HepG2 (cell line): ENCODE results near the gene NTN3. TPM values are rescaled to one million over a fixed set of nuclear protein-coding genes. Genes with fewer than 3 reads are reported as not detected.
A peak's percentile ranks its signal among the peaks of the same experiment; 100 is the strongest.

Experiments used
- ATAC-seq: fragments of 200-7000 bp; cut with Tn5 transposase; 3 replicates; pipeline ENCODE4 v1.9.1; 2020; ENCODE audit warnings: mild to moderate bottlenecking, moderate library complexity
- BruUV-seq: library from RNA; stranded (reverse); fragments of 400-500 nt; replicated peaks from 2 replicates; lab custom pipeline; 2021; lab: Mats Ljungman, UMichigan
- CTCF ChIA-PET: fragments of 300-600 bp; formaldehyde crosslinking; extraction: SDS; loops from one replicate; lab custom pipeline; 2021; ENCODE audit warnings: low total read pairs, inconsistent platforms, low intra/inter-chr PET ratio; lab: Yijun Ruan, JAX
- POLR2A ChIA-PET: fragments of 350-600 bp; sonication (Branson Sonifier 250); formaldehyde crosslinking; loops from one replicate; lab custom pipeline; 2020; ENCODE audit warnings: antibody characterized with exemption, inconsistent platforms; lab: Yijun Ruan, JAX
- DNase-seq: peaks from one replicate; pipeline ENCODE4 v3.0.0-alpha.2; 2015; ENCODE audit warnings: low spot score
- FAIRE-seq: peaks from 3 replicates; lab custom pipeline; 2011; peaks lifted over from hg19 to GRCh38; lab: Jason Lieb, UNC
- H2AFZ ChIP-seq: one replicate; pipeline ENCODE4 v1.6.1; 2011; ENCODE audit warnings: low read length, inconsistent platforms
- H3K27ac ChIP-seq: fragments of 300-600 bp; 3 replicates; pipeline ENCODE4 v1.8.0; 2011; ENCODE audit warnings: mixed run types, mild to moderate bottlenecking, mixed read lengths, low read length, inconsistent platforms; ENCODE audit not compliant: insufficient read depth; ENCODE audit errors: extremely low read length
- H3K27me3 ChIP-seq, 2 experiments: fragments of 200-600 bp in 1 of 2; 2 replicates in 1 of 2; 3 replicates in 1 of 2; pipeline versions ENCODE4 v1.6.0 to v1.8.0; 2011; ENCODE audit warnings: low read length in 2 of 2, mild to moderate bottlenecking in 2 of 2, moderate library complexity in 2 of 2, inconsistent platforms in 1 of 2; ENCODE audit not compliant: insufficient read depth in 2 of 2, control insufficient read depth in 1 of 2
- H3K36me3 ChIP-seq, 2 experiments: fragments of 200-600 bp in 1 of 2; replicated peaks in 1 of 2; 2 replicates in 1 of 2; 3 replicates in 1 of 2; pipeline versions ENCODE4 v1.5.1 to v1.8.0; 2011; ENCODE audit warnings: low read length in 2 of 2, inconsistent platforms in 1 of 2; ENCODE audit not compliant: insufficient read depth in 2 of 2, control insufficient read depth in 1 of 2
- H3K4me1 ChIP-seq: 2 replicates; pipeline ENCODE4 v1.5.1; 2012; ENCODE audit warnings: low read length, inconsistent platforms; ENCODE audit not compliant: insufficient read depth
- H3K4me2 ChIP-seq: 2 replicates; pipeline ENCODE4 v1.6.0; 2011; ENCODE audit warnings: low read depth, low read length, inconsistent platforms
- H3K4me3 ChIP-seq, 3 experiments: fragments of 200-600 bp in 1 of 3; sonication (generic), shearing (Covaris generic) in 1 of 3; replicated peaks in 1 of 3; 2 replicates each; pipeline ENCODE4 v1.5.1; 2011 to 2016; ENCODE audit warnings: low read length in 3 of 3, inconsistent platforms in 2 of 3, low read depth in 2 of 3, mild to moderate bottlenecking in 2 of 3, control low read depth in 1 of 3, mixed read lengths in 1 of 3; ENCODE audit not compliant: insufficient read depth in 1 of 3
- H3K79me2 ChIP-seq: one replicate; pipeline ENCODE4 v1.6.1; 2011; ENCODE audit warnings: low read length, inconsistent platforms; ENCODE audit not compliant: insufficient read depth
- H3K9ac ChIP-seq: 2 replicates; pipeline ENCODE4 v1.6.0; 2011; ENCODE audit warnings: mild to moderate bottlenecking, low read depth, low read length, inconsistent platforms; ENCODE audit not compliant: insufficient read depth
- H3K9me3 ChIP-seq: 2 replicates; pipeline ENCODE4 v1.5.1; 2012; ENCODE audit warnings: mild to moderate bottlenecking, low read length
- H4K20me1 ChIP-seq: 2 replicates; pipeline ENCODE4 v1.6.0; 2011; ENCODE audit warnings: inconsistent platforms, mild to moderate bottlenecking, low read length, moderate library complexity; ENCODE audit not compliant: insufficient read depth
- CHCHD3 ChIP-seq: sonication (generic); formaldehyde crosslinking; IDR thresholded peaks from 2 replicates; pipeline ENCODE4 v1.8.0; 2022; ENCODE audit warnings: mild to moderate bottlenecking, missing genetic modification reagents, moderate library complexity
- MAFF ChIP-seq: IDR thresholded peaks from 2 replicates; pipeline ENCODE4 v1.6.1; 2011; ENCODE audit warnings: low read depth, low read length, improper control_type of control experiment
- MAFK ChIP-seq, 2 experiments: IDR thresholded peaks in 1 of 2; conservative IDR thresholded peaks in 1 of 2; 2 replicates each; pipeline ENCODE4 v1.6.1; 2011; ENCODE audit warnings: improper control_type of control experiment in 2 of 2, low read length in 2 of 2
- MLLT10 ChIP-seq: sonication (generic); formaldehyde crosslinking; IDR thresholded peaks from 2 replicates; pipeline ENCODE4 v1.4.0; 2020; ENCODE audit warnings: missing genetic modification reagents
- PRMT3 ChIP-seq: sonication (generic); formaldehyde crosslinking; IDR thresholded peaks from 2 replicates; pipeline ENCODE4 v1.8.1; 2022; ENCODE audit warnings: low read depth, mild to moderate bottlenecking, moderate library complexity, missing genetic modification reagents, borderline replicate concordance
- TEAD2 ChIP-seq: sonication (generic); formaldehyde crosslinking; IDR thresholded peaks from 2 replicates; pipeline ENCODE4 v1.9.0; 2021; ENCODE audit warnings: missing genetic modification reagents
- ZFP36L1 ChIP-seq: sonication (generic); formaldehyde crosslinking; IDR thresholded peaks from 2 replicates; pipeline ENCODE4 v1.8.0; 2022; ENCODE audit warnings: mild to moderate bottlenecking, missing genetic modification reagents, moderate library complexity
- ZNF124 ChIP-seq: sonication (generic); formaldehyde crosslinking; IDR thresholded peaks from 2 replicates; pipeline ENCODE4 v1.4.0; 2020; ENCODE audit warnings: missing genetic modification reagents
- ZNF33A ChIP-seq: sonication (generic); formaldehyde crosslinking; IDR thresholded peaks from 2 replicates; pipeline ENCODE4 v1.5.1; 2020; ENCODE audit warnings: missing genetic modification reagents, mild to moderate bottlenecking, moderate library complexity, borderline replicate concordance
- ZNF878 ChIP-seq: sonication (generic); formaldehyde crosslinking; IDR thresholded peaks from 2 replicates; pipeline ENCODE4 v1.8.1; 2023; ENCODE audit warnings: mild to moderate bottlenecking, missing genetic modification reagents, moderate library complexity
- WGBS: methylation state at CpG from one replicate; pipeline ENCODE4 v1.1.6; 2017; ENCODE audit warnings: low lambda C conversion rate; 5-methylcytosine and 5-hydroxymethylcytosine counted together
- in situ Hi-C: cut with HindIII; loops from 2 replicates; pipeline ENCODE4 v1.10.0; 2017; ENCODE audit warnings: low pct_unique_long_range_greater_than_20kb; ENCODE audit not compliant: extremely low pct_ligation_motif_present
- intact Hi-C: fragments of 100-400 bp; cut with micrococcal nuclease; formaldehyde crosslinking; loops from one replicate; pipeline ENCODE4 v1.10.0; 2022; ENCODE audit not compliant: unreplicated experiment
- polyA plus RNA-seq, 8 experiments: library from polyadenylated mRNA; depleted of rRNA in 3 of 8; stranded (reverse) in 7 of 8; unstranded in 1 of 8; fragments of >200 nt; fragmentation: Illumina TruSeq in 4 of 8; extraction: Trizol in 4 of 8; gene quantifications; 2 replicates each; pipeline versions ENCODE4 v1.2.1 to v1.2.3, GENCODE V29; 2011 to 2016; ENCODE audit warnings: low read depth in 4 of 8, missing spikeins in 1 of 8, mixed read lengths in 1 of 8; ENCODE audit not compliant: insufficient read depth in 1 of 8
- total RNA-seq, 5 experiments: library from RNA; depleted of rRNA; stranded (reverse); fragments of >200 nt; fragmentation: Illumina TruSeq; extraction: Trizol; gene quantifications; 2 replicates each; pipeline ENCODE4 v1.2.3, GENCODE V29; 2016; ENCODE audit warnings: low read depth in 1 of 5
- TF ChIP-seq, protein P1 (sequence below): IDR thresholded peaks from 2 replicates; pipeline ENCODE4 v1.6.1; 2012; ENCODE audit warnings: inconsistent platforms
- TF ChIP-seq, protein P2 (sequence below): IDR thresholded peaks from 2 replicates; pipeline ENCODE4 v1.6.1; 2016; ENCODE audit warnings: low read depth, missing genetic modification reagents, missing compliant biosample characterization
- TF ChIP-seq, protein P3 (sequence below): sonication (generic); formaldehyde crosslinking; IDR thresholded peaks from 2 replicates; pipeline ENCODE4 v1.5.0; 2020; ENCODE audit warnings: mild to moderate bottlenecking, missing genetic modification reagents, borderline replicate concordance

NTN3 gene
- total and polyA plus RNA-seq, 2 of the 13 experiments (the other 11 are each of a cell fraction or from before 2014, with no cell fraction given) = 0.09 to 0.20 TPM

DNA sequence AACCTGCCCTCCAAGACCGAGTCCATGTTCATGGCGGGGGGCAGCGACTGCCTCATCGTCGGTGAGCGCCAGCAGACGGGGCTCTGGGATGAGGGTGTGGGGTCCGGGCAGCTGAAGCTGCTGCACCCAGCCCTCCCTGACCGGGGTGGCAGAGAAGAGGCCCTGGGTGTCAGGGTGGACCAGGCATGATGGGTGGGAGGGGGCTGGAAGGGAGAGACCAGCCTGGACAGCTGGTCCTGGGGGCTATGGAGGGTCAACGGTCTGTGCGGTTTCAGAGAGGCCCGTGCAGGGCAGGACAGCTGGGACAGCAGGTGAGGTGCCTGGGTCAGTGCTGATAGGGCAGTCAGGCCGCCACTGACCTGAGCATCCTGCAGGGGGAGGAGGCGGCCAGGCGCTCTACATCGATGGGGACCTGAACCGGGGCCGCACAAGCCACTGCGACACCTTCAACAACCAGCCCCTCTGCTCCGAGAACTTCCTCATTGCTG is 29.4 kb downstream of the NTN3 start:
- no peak for DNase-seq
- Histone ChIP-seq H3K79me2 (no peaks in the 10 kb centered on the region), H4K20me1 (no peaks in the 10 kb centered on the region), H3K27ac (no peak overlapping the region), H3K4me2 (no peak overlapping the region), H3K27me3 (no peaks in the 10 kb centered on the region), H3K4me1 (peaks cover 22% of the 10 kb centered on the region), H3K9ac (no peak overlapping the region), H3K9me3 (no peaks in the 10 kb centered on the region), H3K4me3 (no peak overlapping the region), H2AFZ (no peak overlapping the region), H3K36me3 (peaks cover 14 to 29% of the 10 kb centered on the region in 2 experiments; a peak in 4 of 5 replicates)
- no TSS peak for BruUV-seq
- ATAC-seq = peak; percentile 52
- ChIA-PET POLR2A (interaction anchor here (1.3 to 1.4 kb wide), 2 partner anchors 15 to 41 kb away, joined by 6 to 7 read pairs; partner anchors contain the start of gene TEDC2), CTCF (interaction anchor here (1.3 to 2.2 kb wide), 4 partner anchors 26 to 159 kb away, joined by 3 to 28 read pairs (median 6); partner anchors contain the start of genes ABCA3, CCNF and TBC1D24)
- no peak for FAIRE-seq
- 93% methylated on average over 14 of the region's 20 CpGs for WGBS
- in situ Hi-C loops (loop anchor here (5.0 kb wide), 1 partner anchor 73 kb away; the partner anchor contains the start of gene CCNF), intact Hi-C loops (loop anchor here (10.0 kb wide), 1 partner anchor 156 kb away; the partner anchor contains the start of gene ABCA3)
- TF ChIP-seq, protein P1, sequence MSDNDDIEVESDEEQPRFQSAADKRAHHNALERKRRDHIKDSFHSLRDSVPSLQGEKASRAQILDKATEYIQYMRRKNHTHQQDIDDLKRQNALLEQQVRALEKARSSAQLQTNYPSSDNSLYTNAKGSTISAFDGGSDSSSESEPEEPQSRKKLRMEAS = no peak
- TF ChIP-seq TEAD2 (CRISPR knock-in tag) (no peak), MLLT10 (CRISPR knock-in tag) (no peak), ZFP36L1 (no peak), PRMT3 (no peak), MAFF (no peak), MAFK (conservative IDR thresholded peaks at IDR 0.05 in 1 of 2, IDR thresholded peaks at IDR 0.05 in 1 of 2; ENCODE audit: low read length in 2 of 2) (no peak), ZNF878 (no peak), CHCHD3 (CRISPR knock-in tag) (no peak), ZNF33A (CRISPR knock-in tag) (no peak), ZNF124 (CRISPR knock-in tag) (no peak)
- TF ChIP-seq, protein P2, sequence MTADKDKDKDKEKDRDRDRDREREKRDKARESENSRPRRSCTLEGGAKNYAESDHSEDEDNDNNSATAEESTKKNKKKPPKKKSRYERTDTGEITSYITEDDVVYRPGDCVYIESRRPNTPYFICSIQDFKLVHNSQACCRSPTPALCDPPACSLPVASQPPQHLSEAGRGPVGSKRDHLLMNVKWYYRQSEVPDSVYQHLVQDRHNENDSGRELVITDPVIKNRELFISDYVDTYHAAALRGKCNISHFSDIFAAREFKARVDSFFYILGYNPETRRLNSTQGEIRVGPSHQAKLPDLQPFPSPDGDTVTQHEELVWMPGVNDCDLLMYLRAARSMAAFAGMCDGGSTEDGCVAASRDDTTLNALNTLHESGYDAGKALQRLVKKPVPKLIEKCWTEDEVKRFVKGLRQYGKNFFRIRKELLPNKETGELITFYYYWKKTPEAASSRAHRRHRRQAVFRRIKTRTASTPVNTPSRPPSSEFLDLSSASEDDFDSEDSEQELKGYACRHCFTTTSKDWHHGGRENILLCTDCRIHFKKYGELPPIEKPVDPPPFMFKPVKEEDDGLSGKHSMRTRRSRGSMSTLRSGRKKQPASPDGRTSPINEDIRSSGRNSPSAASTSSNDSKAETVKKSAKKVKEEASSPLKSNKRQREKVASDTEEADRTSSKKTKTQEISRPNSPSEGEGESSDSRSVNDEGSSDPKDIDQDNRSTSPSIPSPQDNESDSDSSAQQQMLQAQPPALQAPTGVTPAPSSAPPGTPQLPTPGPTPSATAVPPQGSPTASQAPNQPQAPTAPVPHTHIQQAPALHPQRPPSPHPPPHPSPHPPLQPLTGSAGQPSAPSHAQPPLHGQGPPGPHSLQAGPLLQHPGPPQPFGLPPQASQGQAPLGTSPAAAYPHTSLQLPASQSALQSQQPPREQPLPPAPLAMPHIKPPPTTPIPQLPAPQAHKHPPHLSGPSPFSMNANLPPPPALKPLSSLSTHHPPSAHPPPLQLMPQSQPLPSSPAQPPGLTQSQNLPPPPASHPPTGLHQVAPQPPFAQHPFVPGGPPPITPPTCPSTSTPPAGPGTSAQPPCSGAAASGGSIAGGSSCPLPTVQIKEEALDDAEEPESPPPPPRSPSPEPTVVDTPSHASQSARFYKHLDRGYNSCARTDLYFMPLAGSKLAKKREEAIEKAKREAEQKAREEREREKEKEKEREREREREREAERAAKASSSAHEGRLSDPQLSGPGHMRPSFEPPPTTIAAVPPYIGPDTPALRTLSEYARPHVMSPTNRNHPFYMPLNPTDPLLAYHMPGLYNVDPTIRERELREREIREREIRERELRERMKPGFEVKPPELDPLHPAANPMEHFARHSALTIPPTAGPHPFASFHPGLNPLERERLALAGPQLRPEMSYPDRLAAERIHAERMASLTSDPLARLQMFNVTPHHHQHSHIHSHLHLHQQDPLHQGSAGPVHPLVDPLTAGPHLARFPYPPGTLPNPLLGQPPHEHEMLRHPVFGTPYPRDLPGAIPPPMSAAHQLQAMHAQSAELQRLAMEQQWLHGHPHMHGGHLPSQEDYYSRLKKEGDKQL (CRISPR knock-in tag) = no peak
- TF ChIP-seq, protein P3, sequence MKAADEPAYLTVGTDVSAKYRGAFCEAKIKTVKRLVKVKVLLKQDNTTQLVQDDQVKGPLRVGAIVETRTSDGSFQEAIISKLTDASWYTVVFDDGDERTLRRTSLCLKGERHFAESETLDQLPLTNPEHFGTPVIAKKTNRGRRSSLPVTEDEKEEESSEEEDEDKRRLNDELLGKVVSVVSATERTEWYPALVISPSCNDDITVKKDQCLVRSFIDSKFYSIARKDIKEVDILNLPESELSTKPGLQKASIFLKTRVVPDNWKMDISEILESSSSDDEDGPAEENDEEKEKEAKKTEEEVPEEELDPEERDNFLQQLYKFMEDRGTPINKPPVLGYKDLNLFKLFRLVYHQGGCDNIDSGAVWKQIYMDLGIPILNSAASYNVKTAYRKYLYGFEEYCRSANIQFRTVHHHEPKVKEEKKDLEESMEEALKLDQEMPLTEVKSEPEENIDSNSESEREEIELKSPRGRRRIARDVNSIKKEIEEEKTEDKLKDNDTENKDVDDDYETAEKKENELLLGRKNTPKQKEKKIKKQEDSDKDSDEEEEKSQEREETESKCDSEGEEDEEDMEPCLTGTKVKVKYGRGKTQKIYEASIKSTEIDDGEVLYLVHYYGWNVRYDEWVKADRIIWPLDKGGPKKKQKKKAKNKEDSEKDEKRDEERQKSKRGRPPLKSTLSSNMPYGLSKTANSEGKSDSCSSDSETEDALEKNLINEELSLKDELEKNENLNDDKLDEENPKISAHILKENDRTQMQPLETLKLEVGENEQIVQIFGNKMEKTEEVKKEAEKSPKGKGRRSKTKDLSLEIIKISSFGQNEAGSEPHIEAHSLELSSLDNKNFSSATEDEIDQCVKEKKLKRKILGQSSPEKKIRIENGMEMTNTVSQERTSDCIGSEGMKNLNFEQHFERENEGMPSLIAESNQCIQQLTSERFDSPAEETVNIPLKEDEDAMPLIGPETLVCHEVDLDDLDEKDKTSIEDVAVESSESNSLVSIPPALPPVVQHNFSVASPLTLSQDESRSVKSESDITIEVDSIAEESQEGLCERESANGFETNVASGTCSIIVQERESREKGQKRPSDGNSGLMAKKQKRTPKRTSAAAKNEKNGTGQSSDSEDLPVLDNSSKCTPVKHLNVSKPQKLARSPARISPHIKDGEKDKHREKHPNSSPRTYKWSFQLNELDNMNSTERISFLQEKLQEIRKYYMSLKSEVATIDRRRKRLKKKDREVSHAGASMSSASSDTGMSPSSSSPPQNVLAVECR (CRISPR knock-in tag) = no peak
